Spinal cord (tissue), 10 donors: Measurements from ENCODE around the gene RPGR. TPM values are rescaled to one million over a fixed set of nuclear protein-coding genes. Genes with fewer than 3 reads are reported as not detected.

Experiments used
- DNase-seq, 6 donors: peaks; one replicate each; pipeline versions ENCODE4 v3.0.0 to v3.0.0-alpha.2; 2013 to 2015; ENCODE audit warnings: low spot score in 6 of 6, low read depth in 4 of 6
- H3K27ac ChIP-seq: one replicate; pipeline ENCODE4 v1.5.1; 2013; ENCODE audit warnings: low read depth, low read length, control low read depth
- H3K27me3 ChIP-seq: one replicate; pipeline ENCODE4 v1.6.1; 2013; ENCODE audit warnings: low read length; ENCODE audit not compliant: control insufficient read depth, insufficient read depth
- H3K36me3 ChIP-seq: one replicate; pipeline ENCODE4 v1.6.1; 2013; ENCODE audit warnings: low read length; ENCODE audit not compliant: control insufficient read depth, insufficient read depth
- H3K4me1 ChIP-seq: one replicate; pipeline ENCODE4 v1.6.1; 2013; ENCODE audit warnings: low read length; ENCODE audit not compliant: control insufficient read depth, insufficient read depth
- H3K4me3 ChIP-seq: one replicate; pipeline ENCODE4 v1.5.1; 2013; ENCODE audit warnings: low read depth, low read length, control low read depth
- H3K9me3 ChIP-seq: one replicate; pipeline ENCODE4 v1.6.1; 2013; ENCODE audit warnings: low read length; ENCODE audit not compliant: control insufficient read depth, insufficient read depth
- WGBS: methylation state at CpG from one replicate; pipeline ENCODE4 v1.1.5; 2013; ENCODE audit warnings: missing lambda C conversion rate; ENCODE audit not compliant: insufficient coverage; 5-methylcytosine and 5-hydroxymethylcytosine counted together
- long read RNA-seq, 4 donors: transcript quantifications; one replicate each; lab custom pipeline, GENCODE V29; 2026
- polyA plus RNA-seq, 2 donors: library from polyadenylated mRNA; unstranded; fragments of 120-200 nt; gene quantifications; one replicate each; pipeline ENCODE4 v1.2.1, GENCODE V29; 2013; ENCODE audit not compliant: insufficient read length in 2 of 2
- total RNA-seq, 2 donors: library from RNA; depleted of rRNA in 1 of 2; stranded (reverse); fragments of 120-200 nt in 1 of 2; fragments of >200 nt in 1 of 2; gene quantifications; one replicate each; pipeline versions ENCODE4 v1.2.3 to v1.2.4, GENCODE V29; 2013 to 2014
- donor health status: healthy.

Gene RPGR
- total RNA-seq (10 to 100 TPM; 16.6 to 18.3 TPM), polyA plus RNA-seq (10 to 100 TPM; 12.7 to 13.4 TPM)
- long read RNA-seq, donor 1, partial matches to known transcripts = 0 of 1 reads
- long read RNA-seq, donor 1, other reads (novel, unspliced or antisense) = 0 of 1 reads
- long read RNA-seq, donor 2, partial matches to known transcripts = 0 of 1 reads
- long read RNA-seq, donor 2, other reads (novel, unspliced or antisense) = 0 of 1 reads
- long read RNA-seq, donor 3, partial matches to known transcripts = 0 of 1 reads
- long read RNA-seq, donor 3, other reads (novel, unspliced or antisense) = 0 of 1 reads
- long read RNA-seq, donor 4, full-length matches to known transcripts = 4 of 4 reads
- long read RNA-seq, donor 4, partial matches to known transcripts = 0 of 4 reads
- long read RNA-seq, donor 4, other reads (novel, unspliced or antisense) = 0 of 4 reads

DNA sequence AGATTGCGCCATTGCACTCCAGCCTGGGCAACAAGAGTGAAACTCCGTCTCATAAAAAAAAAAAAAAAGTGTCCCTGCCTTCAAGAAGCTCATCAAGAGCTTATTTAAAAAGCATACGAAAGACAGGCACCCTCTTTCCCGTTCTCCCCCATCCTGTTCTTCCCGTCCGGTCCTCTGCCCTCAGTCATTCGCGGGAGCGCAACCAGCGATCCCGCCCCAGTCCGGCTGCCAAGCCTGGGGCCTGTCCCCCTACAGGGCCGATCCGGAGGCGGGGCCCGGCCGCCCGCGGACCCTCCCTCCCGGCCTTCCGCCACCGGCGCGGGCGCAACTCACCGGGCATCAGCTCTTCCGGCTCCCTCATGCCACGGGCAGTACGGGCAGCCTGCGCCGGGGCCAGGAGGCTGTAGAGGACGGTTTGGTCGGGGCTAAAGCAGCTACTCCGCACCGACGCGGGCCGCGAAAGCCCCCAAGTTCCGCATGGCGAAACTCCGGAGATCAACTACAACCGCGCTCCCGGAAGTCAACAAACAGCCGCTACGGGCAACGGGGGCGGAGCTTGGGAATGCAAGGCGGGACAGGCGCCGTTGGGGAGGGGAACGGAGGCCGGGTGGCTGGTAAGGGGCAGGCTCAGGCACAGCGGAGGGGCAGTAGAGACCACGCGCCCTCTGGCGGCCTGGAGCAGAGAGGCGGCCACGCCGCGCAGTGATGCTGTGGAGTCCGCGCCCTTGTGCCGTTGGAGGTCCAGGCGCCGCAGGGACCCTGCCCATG, at the start of gene RPGR:
TSS of gene RPGR (minus strand) at position 503 of the 768 bp plus-strand sequence. CDS start at position 361, 142 bp downstream.
- Histone ChIP-seq H3K4me3 (peak within 1 kb of the TSS; percentile 73), H3K4me1 (no peaks in the 10 kb centered on the region), H3K27me3 (no peaks in the 10 kb centered on the region), H3K27ac (peak within 1 kb of the TSS; percentile 85), H3K36me3 (no peaks in the 10 kb centered on the region), H3K9me3 (no peaks in the 10 kb centered on the region)
- 27% methylated on average over 67 of the region's 67 CpGs for WGBS
- peak; percentile 57 to 96 (median 72) for DNase-seq

DNA sequence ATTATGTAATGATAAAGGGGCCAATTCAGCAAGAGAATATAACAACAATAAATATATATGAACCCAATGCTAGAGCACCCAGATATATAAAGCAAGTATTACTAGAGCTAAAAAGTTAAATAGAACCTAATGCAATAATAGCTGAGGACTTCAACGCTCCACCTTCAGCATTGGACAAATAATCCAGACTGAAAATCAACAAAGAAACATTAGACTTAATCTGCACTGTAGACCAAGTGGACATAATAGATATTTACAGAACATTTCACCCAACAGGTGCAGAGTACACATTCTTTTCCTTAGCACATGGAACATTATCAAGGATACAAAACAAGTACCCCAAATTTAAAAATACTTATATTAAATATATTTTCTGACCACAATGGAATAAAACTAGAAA, 49.4 kb upstream of the RPGR start:
- Histone ChIP-seq H3K4me1 (no peaks in the 10 kb centered on the region), H3K36me3 (no peaks in the 10 kb centered on the region), H3K27me3 (peaks cover 4% of the 10 kb centered on the region), H3K4me3 (no peak overlapping the region), H3K9me3 (no peaks in the 10 kb centered on the region), H3K27ac (no peak overlapping the region)
- 60% methylated on average over 1 of the region's 1 CpG for WGBS
- DNase-seq = no peak

- 8% methylated on average over 1 of the region's 1 CpG for WGBS
- H3K9me3 ChIP-seq = no peaks in the 10 kb centered on the region
- peaks cover 4% of the 10 kb centered on the region for H3K27me3 ChIP-seq
- H3K27ac ChIP-seq = no peak overlapping the region
- H3K4me1 ChIP-seq = no peaks in the 10 kb centered on the region
- no peak overlapping the region for H3K4me3 ChIP-seq
- no peaks in the 10 kb centered on the region for H3K36me3 ChIP-seq
- no peak for DNase-seq
Observed at GRCh38 chrX:38375891-38376290, 48.6 kb upstream of the RPGR start.

DNA sequence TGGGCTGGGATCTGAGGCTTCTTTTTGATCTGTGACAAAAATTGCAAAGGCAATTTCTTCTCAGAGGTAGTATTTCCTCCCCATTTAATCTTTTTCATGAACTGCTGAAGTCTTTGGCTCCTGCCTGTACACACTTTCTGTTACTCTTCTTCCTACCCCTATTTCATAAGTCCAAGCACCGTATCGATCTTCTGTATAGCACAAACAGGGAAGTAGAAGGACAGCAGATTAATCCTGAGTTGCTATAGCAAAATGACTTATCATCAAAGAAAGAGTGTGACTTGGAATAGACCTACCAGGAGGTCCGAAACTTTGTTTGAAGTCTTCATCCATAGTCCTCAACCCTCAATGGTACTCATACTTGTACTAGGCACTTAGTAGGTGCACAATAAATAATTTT, 47.1 kb upstream of the RPGR start:
- Histone ChIP-seq H3K36me3 (no peaks in the 10 kb centered on the region), H3K4me1 (no peaks in the 10 kb centered on the region), H3K4me3 (no peak overlapping the region), H3K9me3 (no peaks in the 10 kb centered on the region), H3K27ac (no peak overlapping the region), H3K27me3 (peaks cover 4% of the 10 kb centered on the region)
- no peak for DNase-seq
- WGBS = no CpG with 5 or more reads among the region's 3 CpGs

DNA sequence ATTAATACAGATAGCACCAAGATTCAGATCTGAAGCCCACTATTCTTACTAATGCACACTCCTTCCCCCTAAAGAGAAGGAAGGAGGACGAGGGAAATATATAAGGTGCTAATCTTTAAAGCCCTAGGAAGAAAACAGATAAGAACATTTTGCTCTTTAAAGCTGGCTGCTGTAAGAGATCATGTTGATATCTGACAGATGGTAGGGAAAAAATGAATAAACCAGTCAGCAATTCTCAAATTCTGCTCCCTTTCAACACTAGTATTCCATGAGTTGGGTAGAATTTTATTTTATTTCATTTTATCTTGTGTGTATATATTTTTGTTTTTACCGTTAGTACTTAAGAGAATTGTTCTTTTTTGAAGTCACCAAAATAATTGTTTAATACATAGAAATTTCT, 44.3 kb upstream of the RPGR start:
- H3K27me3 ChIP-seq = peaks cover 2% of the 10 kb centered on the region
- no peaks in the 10 kb centered on the region for H3K4me1 ChIP-seq
- WGBS = no CpG with 5 or more reads among the region's 2 CpGs
- no peaks in the 10 kb centered on the region for H3K9me3 ChIP-seq
- no peak overlapping the region for H3K4me3 ChIP-seq
- DNase-seq = no peak
- no peaks in the 10 kb centered on the region for H3K36me3 ChIP-seq
- H3K27ac ChIP-seq = no peak overlapping the region

GRCh38 chrX:38368774-38369173, 41.5 kb upstream of the RPGR start:
- WGBS = no CpG with 5 or more reads among the region's 2 CpGs
- H3K27ac ChIP-seq = no peak overlapping the region
- no peaks in the 10 kb centered on the region for H3K9me3 ChIP-seq
- no peak for DNase-seq
- no peaks in the 10 kb centered on the region for H3K4me1 ChIP-seq
- no peaks in the 10 kb centered on the region for H3K36me3 ChIP-seq
- no peak overlapping the region for H3K4me3 ChIP-seq
- H3K27me3 ChIP-seq = no peaks in the 10 kb centered on the region

- WGBS = no CpG with 5 or more reads among the region's 3 CpGs
- H3K27me3 ChIP-seq = peaks cover 2% of the 10 kb centered on the region
- DNase-seq = no peak
- H3K36me3 ChIP-seq = no peaks in the 10 kb centered on the region
- H3K9me3 ChIP-seq = no peaks in the 10 kb centered on the region
- H3K4me1 ChIP-seq = no peaks in the 10 kb centered on the region
- no peak overlapping the region for H3K27ac ChIP-seq
- H3K4me3 ChIP-seq = no peak overlapping the region
Observed at GRCh38 chrX:38365954-38366353, 38.6 kb upstream of the RPGR start.

DNA sequence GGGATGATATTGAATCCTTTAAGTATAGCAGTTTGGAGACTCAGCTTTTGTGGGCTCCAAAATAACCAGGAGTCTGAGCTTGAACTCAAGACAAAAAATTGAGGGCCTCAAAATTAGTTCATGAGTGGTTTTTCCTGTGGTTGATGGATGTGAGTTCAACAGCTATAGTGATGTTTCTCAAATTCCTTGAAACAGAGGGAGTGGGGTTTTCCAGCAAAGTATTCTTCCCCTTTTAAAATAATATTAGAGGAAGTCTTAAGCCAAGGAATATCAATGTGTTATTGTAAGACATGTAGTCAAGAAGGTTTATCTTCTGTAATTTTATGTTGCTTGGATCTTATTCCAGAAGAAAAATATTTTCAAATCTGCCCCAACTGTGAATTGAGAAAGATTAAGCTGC, 35.7 kb upstream of the RPGR start:
- peaks cover 2% of the 10 kb centered on the region for H3K27me3 ChIP-seq
- peaks cover 3% of the 10 kb centered on the region for H3K4me1 ChIP-seq
- no peaks in the 10 kb centered on the region for H3K36me3 ChIP-seq
- no peak overlapping the region for H3K27ac ChIP-seq
- H3K9me3 ChIP-seq = no peaks in the 10 kb centered on the region
- DNase-seq = no peak
- H3K4me3 ChIP-seq = no peak overlapping the region

- no peaks in the 10 kb centered on the region for H3K36me3 ChIP-seq
- peak in 3 of 6 donors; percentile 10 to 76 (median 13) for DNase-seq
- peaks cover 3% of the 10 kb centered on the region for H3K4me1 ChIP-seq
- peaks cover 6% of the 10 kb centered on the region for H3K27me3 ChIP-seq
- H3K9me3 ChIP-seq = no peaks in the 10 kb centered on the region
- peak overlapping the region; percentile 2 for H3K27ac ChIP-seq
- WGBS = no CpG with 5 or more reads among the region's 4 CpGs
- H3K4me3 ChIP-seq = no peak overlapping the region
Observed at GRCh38 chrX:38357747-38358673, 30.7 kb upstream of the RPGR start.
